HUES48 (cell line): ENCODE results near the gene RNASEH2A.

Experiments used
- H3K27ac ChIP-seq: one replicate; pipeline ENCODE4 v1.7.0; 2013; ENCODE audit warnings: low read depth, low read length, inconsistent platforms
- H3K27me3 ChIP-seq: 2 replicates; pipeline ENCODE4 v1.6.1; 2013; ENCODE audit warnings: mild to moderate bottlenecking, low read length; ENCODE audit not compliant: control insufficient read depth, insufficient read depth
- H3K36me3 ChIP-seq: 2 replicates; pipeline ENCODE4 v1.6.1; 2013; ENCODE audit warnings: low read length; ENCODE audit not compliant: control insufficient read depth, insufficient read depth
- H3K4me1 ChIP-seq: 2 replicates; pipeline ENCODE4 v1.6.1; 2013; ENCODE audit warnings: mild to moderate bottlenecking, low read length; ENCODE audit not compliant: control insufficient read depth, insufficient read depth
- H3K4me3 ChIP-seq: 2 replicates; pipeline ENCODE4 v1.5.1; 2013; ENCODE audit warnings: mild to moderate bottlenecking, low read depth, low read length
- H3K9ac ChIP-seq: 2 replicates; pipeline ENCODE4 v1.6.1; 2013; ENCODE audit warnings: mild to moderate bottlenecking, low read depth, low read length, moderate library complexity
- H3K9me3 ChIP-seq: 2 replicates; pipeline ENCODE4 v1.6.1; 2013; ENCODE audit warnings: low read length; ENCODE audit not compliant: control insufficient read depth, insufficient read depth

RNASEH2A gene

DNA sequence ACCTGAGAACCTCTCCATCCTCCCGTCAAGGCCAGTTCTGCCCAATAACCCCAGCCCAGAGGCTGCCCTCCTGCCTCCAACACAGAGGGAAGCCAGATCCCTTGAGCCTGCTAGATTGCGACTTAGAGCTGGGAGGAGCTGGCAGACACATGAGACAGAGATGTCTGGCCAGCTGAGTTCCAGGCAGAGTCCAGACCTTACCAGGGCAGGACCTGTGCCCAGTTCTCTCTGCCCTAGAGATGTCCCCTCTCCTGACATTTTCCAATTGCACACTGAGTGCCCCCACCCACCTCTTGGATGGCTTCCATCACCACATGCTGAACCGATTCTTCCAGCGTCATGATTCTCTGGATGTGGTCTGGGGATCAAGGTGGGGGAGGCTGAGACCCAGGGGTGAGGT lies 34.1 kb upstream of the RNASEH2A start:
- Histone ChIP-seq H3K4me1 (peaks cover 13% of the 10 kb centered on the region; the same call in 1 of the 2 replicates), H3K36me3 (peaks cover 28% of the 10 kb centered on the region), H3K4me3 (no peak overlapping the region), H3K27ac (no peak overlapping the region), H3K27me3 (no peaks in the 10 kb centered on the region), H3K9ac (no peak overlapping the region), H3K9me3 (no peaks in the 10 kb centered on the region)

DNA sequence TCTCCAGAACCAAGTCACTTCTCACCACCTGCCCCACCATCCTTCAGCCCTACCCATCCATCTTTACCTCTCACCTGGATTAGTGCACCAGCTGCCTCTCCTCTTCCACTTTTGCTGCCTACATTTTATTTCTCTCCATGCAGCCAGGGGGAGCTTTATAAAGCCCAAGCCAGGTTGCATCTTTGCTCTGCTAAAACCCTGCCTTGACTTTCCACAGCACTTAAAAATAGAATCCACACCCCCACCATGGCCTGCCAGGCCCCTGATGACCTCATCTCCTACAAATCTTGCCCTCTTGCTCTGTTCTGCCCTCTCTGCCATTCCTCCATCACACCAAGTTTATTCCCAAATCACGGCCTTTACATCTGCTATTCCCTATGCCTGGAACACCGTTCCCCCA lies 32.8 kb upstream of the RNASEH2A start:
- H3K4me3 ChIP-seq: no peak overlapping the region
- H3K36me3 ChIP-seq: peaks cover 17% of the 10 kb centered on the region; the same call in 1 of the 2 replicates
- H3K4me1 ChIP-seq: peaks cover 19% of the 10 kb centered on the region
- H3K9me3 ChIP-seq: no peaks in the 10 kb centered on the region
- H3K9ac ChIP-seq: no peak overlapping the region
- no peak overlapping the region for H3K27ac ChIP-seq
- no peaks in the 10 kb centered on the region for H3K27me3 ChIP-seq

DNA sequence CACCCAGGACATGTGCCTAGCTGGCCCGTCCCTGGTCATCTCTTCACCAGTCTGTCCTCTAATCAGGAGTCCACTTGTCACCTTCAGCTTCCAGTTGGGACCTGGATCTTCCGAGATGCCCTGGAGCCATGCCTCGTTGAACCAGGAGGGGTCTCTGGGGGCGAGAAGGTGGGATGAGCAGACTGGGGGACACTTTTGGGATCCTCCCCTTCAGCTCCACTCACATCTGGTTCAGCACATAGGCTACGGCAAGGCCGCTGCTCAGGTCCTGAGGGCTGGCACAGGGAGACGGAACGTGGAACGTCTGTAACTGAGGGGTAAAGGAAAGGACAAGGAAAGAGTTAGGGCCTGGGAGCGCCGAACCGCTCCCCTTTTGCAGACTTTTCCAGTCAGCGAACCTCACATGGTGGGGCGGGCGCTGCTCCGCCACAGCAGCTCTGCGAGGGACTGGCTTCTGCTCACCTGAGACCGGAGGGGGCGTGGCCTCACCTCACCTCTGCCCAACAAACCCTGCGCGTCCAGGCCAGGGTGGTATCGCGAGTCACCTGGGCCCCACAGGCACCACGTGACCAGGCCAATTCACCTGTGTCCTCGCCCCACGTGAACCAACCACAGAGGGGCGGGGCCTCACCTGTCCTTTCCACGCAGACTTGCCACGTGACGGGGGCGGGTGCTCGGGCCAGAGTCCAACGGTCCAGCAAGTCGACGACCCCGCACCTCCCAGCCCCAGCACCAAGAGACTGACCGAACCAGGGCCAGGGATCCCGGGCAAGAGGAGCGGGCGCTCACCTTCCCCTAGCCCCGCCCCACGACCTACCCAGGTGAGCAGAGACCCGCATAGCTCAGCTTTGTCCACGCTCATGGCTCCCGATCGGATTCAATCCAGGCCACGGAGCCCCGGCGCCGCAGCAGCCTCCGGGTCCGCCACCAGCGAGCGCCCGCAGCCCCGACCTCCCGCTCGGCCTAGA lies 31.5 kb upstream of the RNASEH2A start, which contains the start of gene HOOK2:
Gene HOOK2 (minus strand): TSS at position 965 of the 968 bp plus-strand sequence. CDS start 103 bp downstream, at position 862.
- H3K4me1 ChIP-seq: peaks cover 26% of the 10 kb centered on the region
- H3K4me3 ChIP-seq: peak within 1 kb of the TSS; percentile 92
- H3K9ac ChIP-seq: peak within 1 kb of the TSS; percentile 80
- no peaks in the 10 kb centered on the region for H3K27me3 ChIP-seq
- no peaks in the 10 kb centered on the region for H3K9me3 ChIP-seq
- peak within 1 kb of the TSS; percentile 71 for H3K27ac ChIP-seq
- peaks cover 14% of the 10 kb centered on the region; the same call in 1 of the 2 replicates for H3K36me3 ChIP-seq

DNA sequence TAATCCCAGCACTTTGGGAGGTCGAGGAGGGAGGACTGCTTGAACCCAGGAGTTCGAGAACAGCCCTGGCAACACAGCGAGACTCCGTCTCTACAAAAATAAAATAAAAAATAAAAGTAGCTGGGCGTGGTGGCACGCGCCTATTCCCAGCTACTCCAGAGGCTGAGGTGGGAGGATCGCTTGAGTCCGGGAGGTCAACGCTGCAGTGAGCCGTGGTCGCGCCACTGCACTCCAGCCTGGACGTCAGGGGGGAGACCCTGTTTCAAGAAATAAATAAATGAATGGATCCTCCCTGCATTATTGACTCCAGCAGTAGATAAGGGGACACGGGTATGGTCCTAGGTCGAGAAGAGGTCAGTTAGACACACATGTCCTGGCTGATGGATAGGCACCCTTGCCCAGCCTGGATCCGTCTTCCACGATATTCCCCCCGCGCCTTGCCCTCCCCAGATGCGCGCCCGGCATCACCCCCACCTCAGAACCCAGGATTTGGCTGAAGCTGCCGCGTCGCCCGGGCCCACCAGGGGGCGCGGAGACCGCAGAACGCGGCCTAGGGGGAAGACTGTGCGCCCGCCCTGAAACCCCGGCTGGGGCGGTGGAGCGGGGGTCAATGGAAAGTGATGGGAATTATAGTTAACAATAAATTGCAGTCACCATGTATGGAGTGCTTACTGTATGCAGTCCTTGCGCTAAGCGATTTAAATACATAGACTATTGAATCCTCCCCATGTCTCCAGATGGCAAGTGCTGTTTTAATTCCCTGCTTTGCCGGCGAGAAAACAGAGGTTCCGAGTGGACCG lies 29.0 kb upstream of the RNASEH2A start:
- H3K27me3 ChIP-seq: no peaks in the 10 kb centered on the region
- H3K9me3 ChIP-seq: no peaks in the 10 kb centered on the region
- no peak overlapping the region for H3K9ac ChIP-seq
- H3K4me1 ChIP-seq: peaks cover 22% of the 10 kb centered on the region
- H3K4me3 ChIP-seq: peak overlapping the region; percentile 65
- no peak overlapping the region for H3K27ac ChIP-seq
- H3K36me3 ChIP-seq: peaks cover 5% of the 10 kb centered on the region; the same call in 1 of the 2 replicates

DNA sequence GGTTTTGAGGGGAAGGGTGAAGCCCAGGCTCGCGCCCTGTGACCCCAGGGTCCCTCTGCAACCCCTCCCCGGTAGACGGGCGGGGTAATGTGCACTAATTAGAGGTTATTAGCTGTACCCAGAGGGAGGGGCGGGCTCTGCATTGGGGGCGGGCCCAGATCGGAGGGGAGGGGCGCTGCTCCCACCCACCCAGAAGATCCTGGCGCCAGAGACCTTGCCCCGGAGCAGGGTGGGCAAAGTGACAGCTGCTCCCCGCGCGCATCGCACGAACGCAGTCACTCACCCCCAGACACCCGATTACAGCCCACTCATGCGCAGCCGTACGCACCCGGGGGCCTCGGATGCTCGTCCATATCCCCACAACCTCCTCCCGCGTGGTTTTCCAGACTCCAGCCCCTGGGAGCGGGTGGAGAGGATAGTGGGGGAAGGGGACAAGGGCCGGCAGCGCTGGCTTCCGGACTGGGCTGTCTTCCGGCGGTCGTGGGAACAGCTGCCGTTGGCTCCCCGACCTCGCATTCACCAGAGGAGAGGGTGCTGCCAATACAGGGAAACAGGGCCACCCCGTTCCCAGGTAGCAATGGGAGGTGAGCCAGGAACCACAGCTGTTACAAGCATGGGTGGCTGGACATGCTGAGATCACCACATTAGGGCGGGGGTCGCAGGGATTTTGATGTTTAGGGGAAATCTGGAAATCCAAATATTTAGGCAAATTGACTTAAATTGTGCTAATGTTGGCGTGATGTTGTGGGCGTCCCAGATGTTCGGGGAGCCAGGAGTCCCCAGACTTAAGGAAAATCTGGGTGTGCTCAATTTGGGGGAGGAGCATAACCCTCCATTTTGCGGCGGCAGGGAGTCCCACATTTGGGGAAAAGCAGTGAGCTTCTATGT lies 28.1 kb upstream of the RNASEH2A start:
- Histone ChIP-seq H3K9ac (no peak overlapping the region), H3K9me3 (no peaks in the 10 kb centered on the region), H3K36me3 (peaks cover 5% of the 10 kb centered on the region; the same call in 1 of the 2 replicates), H3K27me3 (no peaks in the 10 kb centered on the region), H3K4me3 (peak overlapping the region; percentile 65), H3K27ac (peak overlapping the region; percentile 71), H3K4me1 (peaks cover 22% of the 10 kb centered on the region)

DNA sequence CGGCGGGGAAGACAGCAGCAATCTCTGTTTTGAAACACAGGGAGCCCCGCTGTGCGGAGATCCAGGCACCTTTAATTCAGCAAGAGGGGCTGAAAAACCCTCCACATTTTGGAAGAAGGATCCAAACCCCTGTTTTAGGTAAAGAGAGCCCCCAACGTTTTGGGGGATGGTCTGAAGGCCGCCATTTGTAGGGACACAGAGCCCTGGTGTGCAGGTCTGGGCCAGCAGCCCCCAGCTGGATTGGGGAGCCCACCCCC lies 27.6 kb upstream of the RNASEH2A start:
- peaks cover 27% of the 10 kb centered on the region for H3K4me1 ChIP-seq
- H3K4me3 ChIP-seq: peak overlapping the region; percentile 65; the same call in 1 of the 2 replicates
- H3K27me3 ChIP-seq: no peaks in the 10 kb centered on the region
- no peaks in the 10 kb centered on the region for H3K9me3 ChIP-seq
- H3K27ac ChIP-seq: peak overlapping the region; percentile 71
- H3K36me3 ChIP-seq: peaks cover 5% of the 10 kb centered on the region; the same call in 1 of the 2 replicates
- no peak overlapping the region for H3K9ac ChIP-seq

DNA sequence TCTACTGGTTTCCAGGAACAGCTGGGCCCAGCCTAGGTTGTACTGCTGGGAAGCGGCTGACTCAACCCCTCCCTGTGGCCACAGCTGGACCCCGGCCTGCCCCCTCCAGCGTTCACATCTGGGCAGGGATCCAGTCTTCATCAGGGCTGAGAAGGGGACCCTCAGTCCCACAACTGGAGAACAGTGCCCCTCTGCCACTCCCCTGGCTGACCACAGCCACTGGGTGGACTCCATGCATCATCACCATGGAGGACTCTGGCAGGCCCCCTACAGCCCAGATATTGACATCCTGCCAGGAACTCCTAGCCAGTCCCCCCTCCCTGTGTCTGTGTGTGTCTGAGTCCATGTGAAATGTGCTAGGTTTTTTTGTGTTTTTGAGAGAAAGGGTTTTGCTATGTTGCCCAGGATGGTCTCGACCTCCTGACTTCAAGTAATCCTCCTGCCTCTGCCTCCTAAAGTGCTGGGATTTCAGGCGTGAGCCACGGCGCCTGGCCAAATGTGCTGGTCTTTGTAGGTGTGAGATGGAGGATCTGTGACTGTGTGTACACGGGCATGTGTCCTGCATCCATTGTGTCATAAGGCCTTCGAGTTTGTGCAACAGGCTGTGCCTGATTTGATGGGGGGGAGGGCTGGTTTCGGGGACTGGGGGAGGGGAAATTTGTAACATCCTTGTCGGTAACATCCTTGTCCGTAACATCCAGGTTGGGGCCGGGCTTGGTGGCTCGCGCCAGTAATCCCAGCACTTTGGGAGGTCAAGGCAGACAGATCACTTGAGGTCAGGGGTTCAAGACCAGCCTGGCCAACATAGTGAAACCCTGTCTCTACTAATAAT lies 27.0 kb upstream of the RNASEH2A start:
- H3K36me3 ChIP-seq: peaks cover 1% of the 10 kb centered on the region; the same call in 1 of the 2 replicates
- peaks cover 26% of the 10 kb centered on the region for H3K4me1 ChIP-seq
- no peaks in the 10 kb centered on the region for H3K27me3 ChIP-seq
- no peaks in the 10 kb centered on the region for H3K9me3 ChIP-seq
- no peak overlapping the region for H3K9ac ChIP-seq
- H3K4me3 ChIP-seq: peak overlapping the region; percentile 65; the same call in 1 of the 2 replicates
- H3K27ac ChIP-seq: peak overlapping the region; percentile 71

DNA sequence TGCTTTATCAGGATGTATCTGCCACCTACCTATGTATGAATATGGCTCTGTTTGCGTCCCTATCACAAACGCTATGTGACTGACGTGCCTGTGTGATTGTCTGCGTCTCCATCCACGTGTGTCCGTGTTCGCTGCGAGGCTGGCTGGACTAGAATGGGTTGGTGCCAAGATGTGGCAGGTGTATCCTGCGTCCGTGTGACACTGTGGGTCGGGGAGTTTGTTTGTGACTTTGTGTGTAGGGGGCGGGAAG lies 24.3 kb upstream of the RNASEH2A start:
- Histone ChIP-seq H3K36me3 (no peaks in the 10 kb centered on the region), H3K9ac (0 out of 2 replicates have a peak overlapping the region, but pooled peaks have one; percentile 7), H3K4me1 (peaks cover 21% of the 10 kb centered on the region), H3K4me3 (peak overlapping the region; percentile 63; the same call in 1 of the 2 replicates), H3K27ac (peak overlapping the region; percentile 64), H3K27me3 (no peaks in the 10 kb centered on the region), H3K9me3 (no peaks in the 10 kb centered on the region)

DNA sequence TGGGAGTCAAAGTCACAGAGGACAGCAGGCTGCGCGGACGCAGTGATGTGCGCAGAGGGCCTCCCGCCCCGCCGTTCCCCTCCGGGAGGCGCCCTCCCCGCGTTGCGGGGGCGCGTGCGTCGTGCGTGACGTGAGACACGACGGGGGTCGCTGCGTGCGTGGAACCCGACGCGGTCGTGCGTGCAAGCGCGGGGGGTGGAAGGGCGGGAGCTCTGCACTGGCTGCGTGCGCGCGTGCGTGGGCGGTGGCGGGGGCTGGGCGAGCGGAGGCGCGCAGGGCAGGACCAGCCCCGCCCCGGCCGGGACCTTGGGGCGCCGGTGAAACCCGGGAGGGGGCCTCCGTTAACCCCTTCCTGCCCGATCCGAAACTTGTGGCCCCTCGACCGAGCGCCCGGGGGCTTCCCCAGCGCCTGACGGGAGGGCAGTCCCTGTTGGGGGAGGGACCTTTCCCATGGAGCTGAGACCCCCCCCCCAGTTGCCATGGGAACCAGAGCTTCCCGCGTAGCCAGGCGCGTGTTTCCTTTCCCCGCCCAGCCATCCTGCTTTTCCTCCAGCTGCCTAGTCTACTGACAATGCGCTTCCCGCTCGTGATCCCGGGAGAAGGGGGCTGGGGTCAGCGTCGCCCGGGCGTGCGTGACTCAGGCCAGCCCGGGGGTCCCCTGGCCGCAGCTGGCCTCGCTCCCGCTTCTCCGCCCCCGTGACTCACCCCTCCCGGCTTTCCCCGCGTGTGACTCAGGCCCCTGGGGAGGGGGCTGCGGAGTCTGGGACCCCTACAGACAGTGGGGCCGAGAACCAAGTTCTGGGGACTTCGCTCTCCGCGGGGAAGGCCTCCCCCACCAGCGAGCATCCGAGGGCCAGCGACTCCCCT lies 23.7 kb upstream of the RNASEH2A start:
- H3K4me3 ChIP-seq: peak overlapping the region; percentile 63
- no peaks in the 10 kb centered on the region for H3K9me3 ChIP-seq
- H3K9ac ChIP-seq: 0 out of 2 replicates have a peak overlapping the region, but pooled peaks have one; percentile 10
- no peaks in the 10 kb centered on the region for H3K36me3 ChIP-seq
- H3K4me1 ChIP-seq: peaks cover 19% of the 10 kb centered on the region
- no peaks in the 10 kb centered on the region for H3K27me3 ChIP-seq
- peak overlapping the region; percentile 64 for H3K27ac ChIP-seq
